Measurements from ENCODE around the gene SALL4.
"Not testable (repeated sequence)": the region's sequence is repeated elsewhere in the genome, so short reads cannot be mapped to it uniquely, and the experiment has no call there.

Gene SALL4

GRCh38 chr20:51790256-51790655 lies 12.1 kb downstream of the SALL4 start:
- Histone ChIP-seq H3K36me3 (no peaks in the 10 kb centered on the region), H3K4me3 (ENCODE audit: low read depth, low read length) (no peak overlapping the region), H3K27me3 (peaks cover 4% of the 10 kb centered on the region), H3K4me1 (no peaks in the 10 kb centered on the region), H3K9me3 (no peaks in the 10 kb centered on the region)
- TF ChIP-seq, protein P1, sequence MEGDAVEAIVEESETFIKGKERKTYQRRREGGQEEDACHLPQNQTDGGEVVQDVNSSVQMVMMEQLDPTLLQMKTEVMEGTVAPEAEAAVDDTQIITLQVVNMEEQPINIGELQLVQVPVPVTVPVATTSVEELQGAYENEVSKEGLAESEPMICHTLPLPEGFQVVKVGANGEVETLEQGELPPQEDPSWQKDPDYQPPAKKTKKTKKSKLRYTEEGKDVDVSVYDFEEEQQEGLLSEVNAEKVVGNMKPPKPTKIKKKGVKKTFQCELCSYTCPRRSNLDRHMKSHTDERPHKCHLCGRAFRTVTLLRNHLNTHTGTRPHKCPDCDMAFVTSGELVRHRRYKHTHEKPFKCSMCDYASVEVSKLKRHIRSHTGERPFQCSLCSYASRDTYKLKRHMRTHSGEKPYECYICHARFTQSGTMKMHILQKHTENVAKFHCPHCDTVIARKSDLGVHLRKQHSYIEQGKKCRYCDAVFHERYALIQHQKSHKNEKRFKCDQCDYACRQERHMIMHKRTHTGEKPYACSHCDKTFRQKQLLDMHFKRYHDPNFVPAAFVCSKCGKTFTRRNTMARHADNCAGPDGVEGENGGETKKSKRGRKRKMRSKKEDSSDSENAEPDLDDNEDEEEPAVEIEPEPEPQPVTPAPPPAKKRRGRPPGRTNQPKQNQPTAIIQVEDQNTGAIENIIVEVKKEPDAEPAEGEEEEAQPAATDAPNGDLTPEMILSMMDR (IDR thresholded peaks at IDR 0.05; ENCODE audit: low read depth, low read length): no peak
- DNase-seq: no peak

DNA sequence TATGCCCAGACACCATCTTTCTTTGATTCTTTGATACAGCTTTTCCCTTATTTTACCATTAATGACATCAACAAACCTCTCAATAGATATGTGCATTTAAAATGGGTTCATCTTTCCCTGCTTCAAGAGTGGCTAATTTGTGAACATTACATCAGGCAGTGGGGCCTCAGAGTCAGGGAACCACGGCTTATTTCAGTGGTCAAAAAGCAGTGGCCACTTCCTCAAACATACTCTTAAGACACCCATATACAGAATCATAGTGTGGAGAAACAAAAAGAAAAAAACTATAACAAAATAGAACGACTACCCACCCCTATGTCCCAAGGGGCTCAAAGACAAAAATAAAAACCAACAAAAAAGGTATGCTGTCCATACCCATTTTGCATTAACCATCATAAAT lies 12.9 kb downstream of the SALL4 start:
- no peaks in the 10 kb centered on the region for H3K4me1 ChIP-seq
- no peaks in the 10 kb centered on the region for H3K36me3 ChIP-seq
- TF ChIP-seq, protein P1 (IDR thresholded peaks at IDR 0.05; ENCODE audit: low read depth, low read length): no peak
- no peak for DNase-seq
- no peaks in the 10 kb centered on the region for H3K9me3 ChIP-seq
- no peak overlapping the region for H3K4me3 ChIP-seq (ENCODE audit: low read depth, low read length)
- H3K27me3 ChIP-seq: peaks cover 4% of the 10 kb centered on the region

- no peak for DNase-seq
- Histone ChIP-seq H3K27me3 (peaks cover 3% of the 10 kb centered on the region), H3K9me3 (no peaks in the 10 kb centered on the region), H3K4me3 (ENCODE audit: low read depth, low read length) (no peak overlapping the region), H3K36me3 (no peaks in the 10 kb centered on the region), H3K4me1 (no peaks in the 10 kb centered on the region)
- TF ChIP-seq, protein P1 (IDR thresholded peaks at IDR 0.05; ENCODE audit: low read depth, low read length): no peak
These were observed 13.5 kb downstream of the SALL4 start for GRCh38 chr20:51788822-51789221.

DNA sequence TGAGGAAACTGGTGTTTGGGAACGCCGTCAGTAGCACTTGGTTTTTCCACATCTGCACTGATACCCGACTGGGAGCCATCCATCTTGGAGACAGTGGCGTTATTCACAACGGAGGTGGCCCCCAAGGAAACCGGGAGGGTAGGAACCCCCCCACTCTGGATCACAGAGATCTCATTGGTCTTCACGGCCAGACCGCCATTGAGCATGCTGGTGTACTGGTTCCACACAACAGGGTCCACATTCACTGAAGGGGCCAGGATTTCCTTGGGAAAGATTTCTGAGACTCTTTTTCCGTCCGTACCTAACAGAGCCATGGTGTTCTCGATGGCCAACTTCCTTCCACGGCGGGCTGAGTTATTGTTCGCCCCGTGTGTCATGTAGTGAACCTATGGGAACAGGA lies 18.0 kb downstream of the SALL4 start:
- DNase-seq: no peak
- Histone ChIP-seq H3K36me3 (no peaks in the 10 kb centered on the region), H3K27me3 (no peaks in the 10 kb centered on the region), H3K4me3 (ENCODE audit: low read depth, low read length) (no peak overlapping the region), H3K9me3 (no peaks in the 10 kb centered on the region), H3K4me1 (no peaks in the 10 kb centered on the region)
- TF ChIP-seq, protein P1 (IDR thresholded peaks at IDR 0.05; ENCODE audit: low read depth, low read length): no peak

- H3K27me3 ChIP-seq; H3K4me3 ChIP-seq (ENCODE audit: low read depth, low read length); H3K36me3 ChIP-seq; H3K4me1 ChIP-seq; H3K9me3 ChIP-seq; DNase-seq: not testable (repeated sequence)
These were observed 24.0 kb downstream of the SALL4 start for GRCh38 chr20:51778229-51778759.

GRCh38 chr20:51775241-51775640 lies 27.1 kb downstream of the SALL4 start:
- no peaks in the 10 kb centered on the region for H3K9me3 ChIP-seq
- H3K27me3 ChIP-seq: no peaks in the 10 kb centered on the region
- DNase-seq: no peak
- TF ChIP-seq, protein P1 (IDR thresholded peaks at IDR 0.05; ENCODE audit: low read depth, low read length): no peak
- no peaks in the 10 kb centered on the region for H3K36me3 ChIP-seq
- H3K4me3 ChIP-seq (ENCODE audit: low read depth, low read length): no peak overlapping the region
- H3K4me1 ChIP-seq: no peaks in the 10 kb centered on the region

GRCh38 chr20:51772236-51772635 lies 30.1 kb downstream of the SALL4 start:
- Histone ChIP-seq H3K4me3 (ENCODE audit: low read depth, low read length) (no peak overlapping the region), H3K4me1 (no peaks in the 10 kb centered on the region), H3K27me3 (peaks cover 7% of the 10 kb centered on the region), H3K36me3 (no peaks in the 10 kb centered on the region), H3K9me3 (no peaks in the 10 kb centered on the region)
- TF ChIP-seq, protein P1 (IDR thresholded peaks at IDR 0.05; ENCODE audit: low read depth, low read length): no peak
- no peak for DNase-seq
